HepG2 (cell line): Measurements from ENCODE around the gene BARX2. TPM values are rescaled to one million over a fixed set of nuclear protein-coding genes. Genes with fewer than 3 reads are reported as not detected.

Experiments used
- CBX5 ChIP-seq: sonication (generic); formaldehyde crosslinking; IDR thresholded peaks from 2 replicates; pipeline ENCODE4 v1.4.0; 2020; ENCODE audit warnings: missing genetic modification reagents, borderline replicate concordance
- DMTF1 ChIP-seq: sonication (generic); formaldehyde crosslinking; IDR thresholded peaks from 2 replicates; pipeline ENCODE4 v1.4.0; 2020; ENCODE audit warnings: mild to moderate bottlenecking, missing genetic modification reagents
- DPF2 ChIP-seq: sonication (generic); formaldehyde crosslinking; IDR thresholded peaks from 2 replicates; pipeline ENCODE4 v1.4.0; 2020; ENCODE audit warnings: mild to moderate bottlenecking, low read depth, missing genetic modification reagents, borderline replicate concordance
- EEA1 ChIP-seq: sonication (generic); formaldehyde crosslinking; IDR thresholded peaks from 2 replicates; pipeline ENCODE4 v1.5.1; 2020; ENCODE audit warnings: mild to moderate bottlenecking, missing genetic modification reagents, borderline replicate concordance
- GABPB1 ChIP-seq: IDR thresholded peaks from 2 replicates; pipeline ENCODE4 v1.6.1; 2016; ENCODE audit warnings: mild to moderate bottlenecking, missing genetic modification reagents, moderate library complexity, missing compliant biosample characterization
- HNRNPL ChIP-seq: fragments of 200-400 bp; formaldehyde crosslinking; IDR thresholded peaks from 2 replicates; pipeline ENCODE4 v1.6.1; 2017; ENCODE audit warnings: mild to moderate bottlenecking, low read depth, low read length
- HNRNPUL1 ChIP-seq: fragments of 200-400 bp; formaldehyde crosslinking; IDR thresholded peaks from 2 replicates; pipeline ENCODE4 v1.6.1; 2017; ENCODE audit warnings: low read depth, mild to moderate bottlenecking, low read length, moderate library complexity
- KMT2B ChIP-seq: IDR thresholded peaks from 2 replicates; pipeline ENCODE4 v1.6.1; 2016; ENCODE audit warnings: missing genetic modification reagents, missing compliant biosample characterization
- MAX ChIP-seq: IDR thresholded peaks from 2 replicates; pipeline ENCODE4 v1.6.1; 2012; ENCODE audit warnings: inconsistent platforms
- MEF2D ChIP-seq: sonication (generic); formaldehyde crosslinking; IDR thresholded peaks from 2 replicates; pipeline ENCODE4 v1.5.1; 2020; ENCODE audit warnings: mild to moderate bottlenecking, missing genetic modification reagents
- NR2F6 ChIP-seq, 2 experiments: IDR thresholded peaks; 2 replicates each; pipeline ENCODE4 v1.6.1; 2016; ENCODE audit warnings: antibody characterized with exemption in 1 of 2, mild to moderate bottlenecking in 1 of 2
- SOX13 ChIP-seq, 3 experiments: fragments of 450-650 bp in 1 of 3; sonication (generic) in 1 of 3; formaldehyde crosslinking in 1 of 3; IDR thresholded peaks in 2 of 3; conservative IDR thresholded peaks in 1 of 3; 2 replicates each; pipeline versions ENCODE4 v1.5.0 to v1.6.1; 2016 to 2020; ENCODE audit warnings: antibody characterized with exemption in 1 of 3, mild to moderate bottlenecking in 1 of 3, missing compliant biosample characterization in 1 of 3, missing genetic modification reagents in 1 of 3, moderate library complexity in 1 of 3
- SRSF9 ChIP-seq: fragments of 200-400 bp; formaldehyde crosslinking; IDR thresholded peaks from 2 replicates; pipeline ENCODE4 v1.6.1; 2018; ENCODE audit warnings: borderline replicate concordance, mild to moderate bottlenecking, low read depth, low read length; ENCODE audit not compliant: insufficient read depth, poor library complexity, severe bottlenecking
- YY1 ChIP-seq: IDR thresholded peaks from 2 replicates; pipeline ENCODE4 v1.6.1; 2011; ENCODE audit warnings: low read length, low read depth, moderate library complexity, mild to moderate bottlenecking; ENCODE audit not compliant: insufficient read depth, insufficient replicate concordance
- ZBTB26 ChIP-seq: IDR thresholded peaks from 2 replicates; pipeline ENCODE4 v1.6.1; 2016; ENCODE audit warnings: missing compliant biosample characterization, missing genetic modification reagents, borderline replicate concordance
- ZBTB49 ChIP-seq: sonication (generic); formaldehyde crosslinking; IDR thresholded peaks from 2 replicates; pipeline ENCODE4 v1.4.0; 2020; ENCODE audit warnings: missing genetic modification reagents, borderline replicate concordance
- ZNF335 ChIP-seq: sonication (generic); formaldehyde crosslinking; IDR thresholded peaks from 2 replicates; pipeline ENCODE4 v1.4.0; 2020; ENCODE audit warnings: missing genetic modification reagents
- ZNF605 ChIP-seq: sonication (generic); formaldehyde crosslinking; IDR thresholded peaks from 2 replicates; pipeline ENCODE4 v1.8.0; 2022; ENCODE audit warnings: mild to moderate bottlenecking, missing genetic modification reagents
- ZNF614 ChIP-seq: IDR thresholded peaks from 2 replicates; pipeline ENCODE4 v1.6.1; 2018; ENCODE audit warnings: missing biosample characterization, missing genetic modification reagents, inconsistent platforms, borderline replicate concordance
- ZSCAN20 ChIP-seq: sonication (generic); formaldehyde crosslinking; IDR thresholded peaks from 2 replicates; pipeline ENCODE4 v1.4.0; 2020; ENCODE audit warnings: missing genetic modification reagents, mild to moderate bottlenecking, borderline replicate concordance
- ZSCAN31 ChIP-seq: sonication (generic); formaldehyde crosslinking; IDR thresholded peaks from 2 replicates; pipeline ENCODE4 v1.5.0; 2020; ENCODE audit warnings: low read depth, mild to moderate bottlenecking, missing genetic modification reagents
- polyA plus RNA-seq, 8 experiments: library from polyadenylated mRNA; depleted of rRNA in 3 of 8; stranded (reverse) in 7 of 8; unstranded in 1 of 8; fragments of >200 nt; fragmentation: Illumina TruSeq in 4 of 8; extraction: Trizol in 4 of 8; gene quantifications; 2 replicates each; pipeline versions ENCODE4 v1.2.1 to v1.2.3, GENCODE V29; 2011 to 2016; ENCODE audit warnings: low read depth in 4 of 8, missing spikeins in 1 of 8, mixed read lengths in 1 of 8; ENCODE audit not compliant: insufficient read depth in 1 of 8
- total RNA-seq, 5 experiments: library from RNA; depleted of rRNA; stranded (reverse); fragments of >200 nt; fragmentation: Illumina TruSeq; extraction: Trizol; gene quantifications; 2 replicates each; pipeline ENCODE4 v1.2.3, GENCODE V29; 2016; ENCODE audit warnings: low read depth in 1 of 5

The BARX2 gene
- total and polyA plus RNA-seq, 2 of the 13 experiments (the other 11 are each of a cell fraction or from before 2014, with no cell fraction given) = not detected

GRCh38 chr11:129364143-129364654 lies 11.4 kb upstream of the BARX2 start (continued):
- TF ChIP-seq DMTF1 (CRISPR knock-in tag) (no peak), CBX5 (peak; percentile 90; the same call in 1 of the 2 replicates), ZBTB26 (CRISPR knock-in tag) (peak; percentile 72; the same call in 1 of the 2 replicates), SOX13 (IDR thresholded peaks at IDR 0.05) (no peak), SOX13 (CRISPR knock-in tag; conservative IDR thresholded peaks at IDR 0.05 in 1 of 2, IDR thresholded peaks at IDR 0.05 in 1 of 2) (0 out of 4 replicates have a peak, but pooled peaks of 1 of the 2 experiments have one; percentile 26), HNRNPL (no peak), ZSCAN31 (peak; percentile 69; the same call in 1 of the 2 replicates), ZBTB49 (CRISPR knock-in tag) (peak; percentile 79; the same call in 1 of the 2 replicates), HNRNPUL1 (no peak), ZNF614 (peak; percentile 89; the same call in 1 of the 2 replicates), ZNF335 (no peak; the same call in 1 of the 2 replicates), YY1 (peak; percentile 66), EEA1 (no peak), MAX (peak; percentile 66; the same call in 1 of the 2 replicates), ZNF605 (CRISPR knock-in tag) (peak; percentile 48; the same call in 1 of the 2 replicates), SRSF9 (no peak), NR2F6 (IDR thresholded peaks at IDR 0.05) (no peak), NR2F6 (CRISPR knock-in tag; IDR thresholded peaks at IDR 0.05) (peak; percentile 44; the same call in 1 of the 2 replicates), ZSCAN20 (CRISPR knock-in tag) (no peak), MEF2D (0 out of 2 replicates have a peak, but pooled peaks have one; percentile 25), GABPB1 (peak; percentile 61), KMT2B (0 out of 2 replicates have a peak, but pooled peaks have one; percentile 35), DPF2 (CRISPR knock-in tag) (no peak)
